GM08714 (cell line): ENCODE measurements around the gene KLHL12.

Experiments used
- H3K4me3 ChIP-seq: fragments of 200-500 bp; sonication (Bioruptor generic); 2 replicates; pipeline ENCODE4 v1.5.1; 2014; ENCODE audit warnings: mild to moderate bottlenecking, low read length, inconsistent platforms
- ZNF274 ChIP-seq: IDR thresholded peaks from 2 replicates; pipeline ENCODE4 v1.6.1; 2012; ENCODE audit warnings: mild to moderate bottlenecking, low read depth, low read length

Gene KLHL12

DNA sequence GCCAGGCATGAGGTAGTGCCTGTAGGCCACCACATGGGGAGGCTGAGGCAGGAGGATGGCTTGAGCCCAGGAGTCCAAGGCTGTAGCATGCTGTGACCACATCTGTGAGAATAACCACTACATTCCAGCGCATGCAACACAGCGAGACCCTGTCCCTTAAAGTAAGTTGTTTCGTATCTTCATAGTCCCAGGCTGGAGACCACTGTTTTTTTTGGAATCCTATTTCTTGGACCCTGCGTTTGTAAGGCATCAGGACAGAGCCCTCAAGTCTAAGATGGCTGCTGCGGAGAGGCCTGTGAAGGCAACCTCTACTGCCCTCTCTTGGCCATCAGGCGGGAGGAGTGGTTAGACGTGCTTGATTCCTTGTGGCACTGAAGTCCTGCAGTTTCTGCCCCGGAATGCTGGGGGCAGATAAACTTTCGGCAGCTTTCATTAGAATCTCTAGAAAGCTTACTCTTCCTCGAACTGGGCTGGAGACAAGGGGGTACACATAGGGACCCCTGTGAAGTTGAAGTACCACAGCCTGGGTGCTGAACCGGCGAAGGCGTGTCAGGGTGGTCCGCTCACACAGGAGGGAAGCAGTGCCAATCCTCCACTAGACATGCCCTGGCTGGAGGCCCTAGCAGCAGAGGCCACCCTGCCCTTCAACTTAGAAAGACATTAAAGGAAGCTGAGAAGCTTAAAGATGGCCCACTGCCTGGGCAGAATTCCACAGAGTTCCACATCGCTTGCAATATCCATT lies 74.7 kb downstream of the KLHL12 start:
- TF ChIP-seq ZNF274, result no peak
- no peak overlapping the region for H3K4me3 ChIP-seq

DNA sequence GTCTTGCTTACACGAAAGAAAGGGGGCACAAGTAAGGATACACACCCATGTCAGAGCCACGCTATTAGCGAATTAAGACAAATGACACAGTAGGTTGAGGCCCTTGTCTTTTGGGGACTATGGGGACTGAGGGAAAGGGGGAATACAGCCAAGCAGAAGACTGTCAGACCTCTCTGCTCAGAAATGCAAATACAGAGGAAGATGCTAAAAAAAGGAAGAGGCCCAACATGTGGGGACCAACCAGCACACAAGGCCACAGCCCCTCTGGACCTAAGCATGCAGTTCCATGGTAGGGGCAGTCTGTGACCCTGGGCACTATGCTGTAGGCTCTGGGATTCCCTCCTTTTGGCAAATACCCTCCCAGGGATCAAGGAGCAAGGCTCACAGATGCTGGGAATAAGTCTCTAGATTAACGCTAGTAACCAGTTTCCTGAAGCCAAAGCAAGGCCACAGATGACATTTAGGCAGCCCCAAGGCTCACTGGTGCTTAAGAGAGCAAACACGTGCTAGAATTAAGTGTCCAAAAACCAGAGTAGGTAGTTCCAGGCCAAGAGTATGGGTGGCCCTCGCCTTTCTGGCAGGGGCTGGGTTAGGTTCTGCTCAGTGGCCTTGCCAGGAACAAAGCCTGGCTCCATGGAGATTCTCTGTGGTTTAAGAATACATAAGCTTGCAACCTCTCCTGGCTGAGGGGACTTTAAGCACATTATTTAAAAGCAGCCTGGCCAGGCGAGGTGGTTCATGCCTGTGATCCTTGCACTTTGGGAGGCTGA lies 76.3 kb downstream of the KLHL12 start:
- no peak overlapping the region for H3K4me3 ChIP-seq
- no peak for TF ChIP-seq ZNF274

DNA sequence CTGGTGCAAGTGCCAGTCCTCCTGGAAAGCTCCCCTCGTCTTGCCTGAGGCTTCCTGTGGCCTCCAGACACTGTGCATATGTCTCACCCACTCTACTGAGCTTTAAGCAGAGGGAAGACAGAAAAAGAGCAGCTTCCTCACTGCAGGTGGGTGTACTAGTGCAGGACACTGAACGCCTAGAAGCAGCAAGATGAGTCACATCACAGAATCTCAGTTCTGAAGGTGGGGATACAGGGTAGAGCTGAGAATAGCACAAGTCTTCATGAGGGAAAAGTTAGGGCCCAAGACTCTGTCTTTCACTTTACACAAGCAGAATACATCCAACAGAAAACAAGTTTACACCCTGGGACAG lies 78.9 kb downstream of the KLHL12 start:
- H3K4me3 ChIP-seq, result no peak overlapping the region
- TF ChIP-seq ZNF274, result no peak

DNA sequence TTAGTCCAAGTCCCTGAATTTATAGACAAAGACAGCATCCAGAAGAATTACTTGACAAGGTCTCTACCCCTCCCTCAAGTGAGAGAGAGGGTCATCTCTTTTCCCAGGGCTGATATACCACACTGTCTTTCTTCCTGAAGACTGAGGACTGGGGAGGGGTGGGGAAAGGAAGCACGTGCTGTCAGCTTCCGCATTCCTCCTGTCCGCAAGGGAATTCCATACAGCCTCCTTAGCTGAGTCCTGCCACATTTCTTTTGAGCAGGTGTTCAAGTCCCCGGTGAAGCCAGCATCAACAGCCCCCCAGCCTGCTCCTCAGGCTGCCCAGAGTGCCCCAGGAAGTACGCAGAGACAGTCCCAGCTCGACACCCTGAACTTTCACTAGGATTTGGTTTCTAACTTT lies 82.1 kb downstream of the KLHL12 start:
- TF ChIP-seq ZNF274, result no peak
- H3K4me3 ChIP-seq, result no peak overlapping the region

DNA sequence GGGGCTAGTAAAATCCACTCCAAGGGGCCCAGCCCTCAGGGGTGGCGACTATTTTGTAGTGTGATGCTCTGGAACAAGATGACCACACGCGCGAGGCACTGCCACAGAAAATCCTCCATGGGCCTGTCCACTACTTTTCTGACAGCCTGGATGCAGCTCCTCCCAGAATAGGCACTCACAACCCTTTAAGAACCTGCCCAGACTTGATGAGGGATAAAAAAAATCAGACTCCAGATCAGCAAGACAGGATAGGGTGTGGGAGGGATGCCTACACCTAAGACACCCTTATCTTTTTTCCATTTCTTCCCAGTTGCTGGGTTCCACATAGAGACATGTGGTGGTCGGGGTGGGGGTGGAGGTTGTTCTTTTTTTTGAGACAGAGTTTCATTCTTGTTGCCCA lies 82.8 kb downstream of the KLHL12 start:
- TF ChIP-seq ZNF274, result no peak

DNA sequence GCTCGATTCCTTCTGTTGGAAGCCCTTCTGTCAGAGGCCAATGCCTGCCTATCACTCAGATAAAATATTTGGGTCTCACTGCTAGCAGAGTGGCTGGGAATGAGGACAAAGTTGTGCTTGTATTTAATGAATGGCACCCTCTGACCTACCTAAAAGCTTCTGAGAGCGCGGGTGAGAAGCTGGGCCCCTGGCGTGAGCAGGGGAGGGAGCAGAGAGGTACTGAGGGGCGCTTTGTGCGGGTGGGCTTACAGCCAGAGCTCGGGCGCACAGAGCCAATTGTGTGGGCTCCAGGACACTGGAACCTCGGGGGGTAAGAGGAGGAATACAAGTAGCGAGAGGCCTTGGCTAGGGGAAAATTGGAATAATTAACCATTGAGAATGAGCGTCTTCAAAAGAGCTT lies 84.0 kb downstream of the KLHL12 start:
- no peak for TF ChIP-seq ZNF274
- H3K4me3 ChIP-seq, result no peak overlapping the region

More for the DNA sequence above, 82.8 kb downstream of the KLHL12 start:
- H3K4me3 ChIP-seq, result no peak overlapping the region
